Measurements from ENCODE around the gene CRYGN.

Gene CRYGN

DNA sequence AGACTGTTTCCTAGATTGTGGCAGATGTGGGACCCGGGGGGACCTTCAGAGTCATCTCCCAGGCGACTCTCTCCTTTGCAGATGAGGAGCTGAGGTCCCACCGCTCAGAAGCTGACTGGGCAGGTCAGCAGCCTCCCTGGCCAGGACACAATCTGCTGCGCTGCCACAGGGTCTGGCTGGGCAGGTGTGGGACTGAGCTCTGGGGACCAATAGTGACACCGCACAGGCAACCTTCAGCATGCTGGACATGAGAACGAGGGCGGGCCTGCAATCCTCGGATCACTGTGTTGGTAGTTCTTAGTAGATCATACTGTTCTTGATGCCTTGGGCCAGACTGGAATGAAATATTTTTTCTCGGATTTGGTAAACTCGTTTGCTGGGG, 20.5 kb upstream of the CRYGN start:
- no peaks in the 10 kb centered on the region for H3K79me2 ChIP-seq (ENCODE audit: insufficient read depth, low read length)
- no peaks in the 10 kb centered on the region for H3F3A ChIP-seq (ENCODE audit: low read depth)
- no peak overlapping the region for H3K9ac ChIP-seq (ENCODE audit: low read depth, low read length, poor library complexity, severe bottlenecking)
- no peaks in the 10 kb centered on the region for H3K27me3 ChIP-seq (ENCODE audit: insufficient read depth, low read length, poor library complexity, severe bottlenecking)
- H2AFZ ChIP-seq (ENCODE audit: low read length), result no peak overlapping the region
- TF ChIP-seq EZH2phosphoT487 (IDR thresholded peaks at IDR 0.05; ENCODE audit: borderline replicate concordance), result no peak
- TF ChIP-seq, protein P1, sequence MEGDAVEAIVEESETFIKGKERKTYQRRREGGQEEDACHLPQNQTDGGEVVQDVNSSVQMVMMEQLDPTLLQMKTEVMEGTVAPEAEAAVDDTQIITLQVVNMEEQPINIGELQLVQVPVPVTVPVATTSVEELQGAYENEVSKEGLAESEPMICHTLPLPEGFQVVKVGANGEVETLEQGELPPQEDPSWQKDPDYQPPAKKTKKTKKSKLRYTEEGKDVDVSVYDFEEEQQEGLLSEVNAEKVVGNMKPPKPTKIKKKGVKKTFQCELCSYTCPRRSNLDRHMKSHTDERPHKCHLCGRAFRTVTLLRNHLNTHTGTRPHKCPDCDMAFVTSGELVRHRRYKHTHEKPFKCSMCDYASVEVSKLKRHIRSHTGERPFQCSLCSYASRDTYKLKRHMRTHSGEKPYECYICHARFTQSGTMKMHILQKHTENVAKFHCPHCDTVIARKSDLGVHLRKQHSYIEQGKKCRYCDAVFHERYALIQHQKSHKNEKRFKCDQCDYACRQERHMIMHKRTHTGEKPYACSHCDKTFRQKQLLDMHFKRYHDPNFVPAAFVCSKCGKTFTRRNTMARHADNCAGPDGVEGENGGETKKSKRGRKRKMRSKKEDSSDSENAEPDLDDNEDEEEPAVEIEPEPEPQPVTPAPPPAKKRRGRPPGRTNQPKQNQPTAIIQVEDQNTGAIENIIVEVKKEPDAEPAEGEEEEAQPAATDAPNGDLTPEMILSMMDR (conservative IDR thresholded peaks at IDR 0.05; ENCODE audit: low read length), result no peak
- peaks cover 30% of the 10 kb centered on the region; the same call in 1 of the 2 replicates for H3K36me3 ChIP-seq (ENCODE audit: insufficient read depth, low read length)
- H3K4me2 ChIP-seq (ENCODE audit: low read depth, low read length, poor library complexity, severe bottlenecking), result no peak overlapping the region
- H4K20me1 ChIP-seq (ENCODE audit: insufficient read depth, low read length, poor library complexity, severe bottlenecking), result no peaks in the 10 kb centered on the region
- no peak overlapping the region for H3K4me3 ChIP-seq (ENCODE audit: low read length, poor library complexity, severe bottlenecking)
- no peaks in the 10 kb centered on the region for H3K4me1 ChIP-seq (ENCODE audit: insufficient read depth, low read length, poor library complexity, severe bottlenecking)
- no peaks in the 10 kb centered on the region for H3K9me2 ChIP-seq (replicated peaks; ENCODE audit: low read depth, low read length)
- peaks cover 8% of the 10 kb centered on the region; the same call in 1 of the 2 replicates for H3K9me3 ChIP-seq (ENCODE audit: insufficient read depth, low read depth, low read length)

DNA sequence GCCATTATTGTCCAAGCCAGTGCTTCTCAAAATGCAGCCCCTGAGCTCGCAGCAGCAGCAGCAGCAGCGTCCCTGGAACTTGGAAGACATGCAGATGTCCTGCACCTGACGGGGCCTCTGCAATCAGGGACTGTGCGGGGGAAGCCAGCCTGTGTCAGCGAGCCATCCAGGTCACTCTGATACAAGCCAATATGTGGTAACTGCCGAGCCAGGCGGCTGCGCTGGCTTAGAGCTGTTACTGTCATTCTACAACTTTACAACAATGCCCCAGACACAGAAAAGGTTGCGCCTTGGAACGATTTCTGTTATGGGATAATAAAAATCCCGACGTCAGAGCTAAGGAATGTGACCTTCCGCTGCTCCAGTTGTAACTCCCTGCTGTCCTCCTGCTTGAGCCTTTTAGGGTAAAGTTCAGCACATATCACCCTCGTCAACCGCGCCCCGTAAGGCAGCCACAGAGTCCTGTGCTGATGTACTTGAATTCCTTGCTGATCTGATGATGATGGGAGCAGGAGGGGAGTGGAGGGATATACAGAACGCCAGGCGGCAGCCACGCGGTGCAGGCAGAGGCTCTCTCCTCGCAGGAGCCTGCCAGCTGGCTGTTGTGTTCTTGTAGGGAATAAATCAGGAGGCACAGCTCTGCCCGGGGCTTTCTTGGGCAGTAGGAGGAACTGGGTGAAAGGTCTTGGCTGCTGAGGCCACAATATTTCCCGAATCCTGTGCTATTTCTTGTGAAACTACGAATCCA, 20.0 kb upstream of the CRYGN start:
- no peaks in the 10 kb centered on the region for H4K20me1 ChIP-seq (ENCODE audit: insufficient read depth, low read length, poor library complexity, severe bottlenecking)
- peaks cover 8% of the 10 kb centered on the region; the same call in 1 of the 2 replicates for H3K9me3 ChIP-seq (ENCODE audit: insufficient read depth, low read depth, low read length)
- H3K4me2 ChIP-seq (ENCODE audit: low read depth, low read length, poor library complexity, severe bottlenecking), result no peak overlapping the region
- peaks cover 24% of the 10 kb centered on the region; the same call in 1 of the 2 replicates for H3K36me3 ChIP-seq (ENCODE audit: insufficient read depth, low read length)
- H2AFZ ChIP-seq (ENCODE audit: low read length), result no peak overlapping the region
- TF ChIP-seq, protein P1 (conservative IDR thresholded peaks at IDR 0.05; ENCODE audit: low read length), result no peak
- TF ChIP-seq EZH2phosphoT487 (IDR thresholded peaks at IDR 0.05; ENCODE audit: borderline replicate concordance), result no peak
- H3K9ac ChIP-seq (ENCODE audit: low read depth, low read length, poor library complexity, severe bottlenecking), result no peak overlapping the region
- H3K9me2 ChIP-seq (replicated peaks; ENCODE audit: low read depth, low read length), result no peaks in the 10 kb centered on the region
- H3K4me3 ChIP-seq (ENCODE audit: low read length, poor library complexity, severe bottlenecking), result no peak overlapping the region
- no peaks in the 10 kb centered on the region for H3K27me3 ChIP-seq (ENCODE audit: insufficient read depth, low read length, poor library complexity, severe bottlenecking)
- H3K79me2 ChIP-seq (ENCODE audit: insufficient read depth, low read length), result no peaks in the 10 kb centered on the region
- H3F3A ChIP-seq (ENCODE audit: low read depth), result no peaks in the 10 kb centered on the region
- no peaks in the 10 kb centered on the region for H3K4me1 ChIP-seq (ENCODE audit: insufficient read depth, low read length, poor library complexity, severe bottlenecking)

DNA sequence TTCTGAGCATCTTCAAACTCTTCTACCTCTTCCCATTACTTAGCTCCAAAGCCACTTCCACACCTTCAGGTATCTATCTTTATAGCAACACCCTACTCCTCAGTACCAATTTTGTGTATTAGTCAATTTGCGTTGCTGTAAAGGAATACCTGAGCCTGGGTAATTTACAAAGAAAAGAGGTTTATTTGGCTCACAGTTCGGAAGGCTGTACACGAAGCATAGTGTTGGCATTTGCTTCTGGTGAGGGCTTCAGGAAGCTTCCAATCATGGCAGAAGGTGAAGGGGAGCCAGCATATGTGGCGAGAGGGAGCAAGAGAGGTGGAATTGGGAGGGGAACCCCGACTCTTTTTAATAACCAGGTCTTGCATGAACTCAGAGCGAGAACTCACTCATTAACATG, 17.6 kb upstream of the CRYGN start:
- Histone ChIP-seq H3K4me1 (ENCODE audit: insufficient read depth, low read length, poor library complexity, severe bottlenecking) (no peaks in the 10 kb centered on the region), H3K36me3 (ENCODE audit: insufficient read depth, low read length) (0 out of 2 replicates have a peak, but pooled peaks cover under 1% of the 10 kb centered on the region), H3K4me2 (ENCODE audit: low read depth, low read length, poor library complexity, severe bottlenecking) (no peak overlapping the region), H3K27me3 (ENCODE audit: insufficient read depth, low read length, poor library complexity, severe bottlenecking) (no peaks in the 10 kb centered on the region), H3K9me3 (ENCODE audit: insufficient read depth, low read depth, low read length) (peaks cover 4% of the 10 kb centered on the region; the same call in 1 of the 2 replicates), H3K4me3 (ENCODE audit: low read length, poor library complexity, severe bottlenecking) (no peak overlapping the region), H2AFZ (ENCODE audit: low read length) (no peak overlapping the region), H3K9ac (ENCODE audit: low read depth, low read length, poor library complexity, severe bottlenecking) (no peak overlapping the region), H3F3A (ENCODE audit: low read depth) (no peaks in the 10 kb centered on the region), H3K79me2 (ENCODE audit: insufficient read depth, low read length) (no peaks in the 10 kb centered on the region), H3K9me2 (replicated peaks; ENCODE audit: low read depth, low read length) (no peaks in the 10 kb centered on the region), H4K20me1 (ENCODE audit: insufficient read depth, low read length, poor library complexity, severe bottlenecking) (no peaks in the 10 kb centered on the region)
- no peak for TF ChIP-seq EZH2phosphoT487 (IDR thresholded peaks at IDR 0.05; ENCODE audit: borderline replicate concordance)
- TF ChIP-seq, protein P1 (conservative IDR thresholded peaks at IDR 0.05; ENCODE audit: low read length), result no peak

All from Loucy (cell line).